Measurements from ENCODE around the gene CEP120. TPM values are rescaled to one million over a fixed set of nuclear protein-coding genes. Genes with fewer than 3 reads are reported as not detected.

CEP120 gene
- total RNA-seq, 1 experiment from 2014 or later, result 19.2 TPM

GRCh38 chr5:123299136-123299535, 124.1 kb downstream of the CEP120 start:
- no peak for DNase-seq (ENCODE audit: low read depth)

GRCh38 chr5:123298335-123299030, 124.7 kb downstream of the CEP120 start:
- no peak for DNase-seq (ENCODE audit: low read depth)

GRCh38 chr5:123297866-123298265, 125.3 kb downstream of the CEP120 start:
- DNase-seq (ENCODE audit: low read depth), result no peak

- no peak for DNase-seq (ENCODE audit: low read depth)
Measured at GRCh38 chr5:123297198-123297831, 125.9 kb downstream of the CEP120 start.

Other genes with a start within 250 kb of the CEP120 start
- 31.9 and 35.7 TPM in 2 replicates for gene CSNK1G3, start 88.8 kb upstream of the CEP120 start, total RNA-seq (2014; rRNA removed; shearing (Covaris generic))